Measurements from ENCODE around the gene NALCN.

Gene NALCN

DNA sequence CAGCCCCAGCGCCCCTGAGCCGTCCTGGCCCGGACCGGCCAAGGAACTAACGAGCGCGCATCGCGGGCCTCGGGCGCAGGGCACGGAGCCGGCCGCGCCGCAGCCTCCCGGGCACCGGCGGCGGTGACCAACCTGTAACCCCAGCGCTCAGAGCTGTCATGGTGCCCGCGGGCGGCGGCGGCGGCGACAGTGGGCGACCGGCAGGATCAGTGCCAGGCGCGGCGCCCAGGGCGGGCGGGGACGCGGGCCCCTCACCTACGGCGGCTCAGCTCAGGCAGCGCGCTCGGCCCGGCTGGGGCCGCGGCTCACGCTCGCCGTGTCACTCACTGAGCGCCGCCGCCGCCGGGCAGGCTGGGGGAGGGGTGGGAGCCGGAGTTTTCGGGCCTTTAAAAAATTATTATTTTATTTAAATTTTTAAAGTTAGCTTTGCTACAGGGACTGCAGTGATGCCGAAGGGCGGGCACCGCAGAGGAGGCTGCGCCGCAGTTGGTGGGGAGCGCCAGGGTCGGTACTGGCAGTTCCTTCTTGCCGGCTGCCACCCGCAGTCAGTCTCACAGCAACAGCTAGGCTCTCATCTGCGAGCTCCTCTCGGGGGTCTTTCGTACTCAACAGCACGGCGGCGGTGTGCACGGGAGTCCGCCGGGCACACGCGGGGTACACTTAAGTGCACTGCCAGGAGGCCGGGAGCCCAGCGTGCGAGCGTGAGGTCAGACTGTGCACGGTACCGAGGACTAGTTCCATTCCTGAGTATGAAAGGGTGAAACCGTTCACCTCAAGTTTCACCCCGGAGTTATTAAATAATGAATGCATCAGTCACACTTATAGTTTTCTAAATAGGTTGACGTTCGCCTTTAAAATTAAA, at the start of gene NALCN:
Gene NALCN, minus strand, starts transcription at position 328 of the 862 bp plus-strand sequence. CDS start 17,382 bp downstream, outside the sequence.
- DNase-seq: no peak

DNA sequence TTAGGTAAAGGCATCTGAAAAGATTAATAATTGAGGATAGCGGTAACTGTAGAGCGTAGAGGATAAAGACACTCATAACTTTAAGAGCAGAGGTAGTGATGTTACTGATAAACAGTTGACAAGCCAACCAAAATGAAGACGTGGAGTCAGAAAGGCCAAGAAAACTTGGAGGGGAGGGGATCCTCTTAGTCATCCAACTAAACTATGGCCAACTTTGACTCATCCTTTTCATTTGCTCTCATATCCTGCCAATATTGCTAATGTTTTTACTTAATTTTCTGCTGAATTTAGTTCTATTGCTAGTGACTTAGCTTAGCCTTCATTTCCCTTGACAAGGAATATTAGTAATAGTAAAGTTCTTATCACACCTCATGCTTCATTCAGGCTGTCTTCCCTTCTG, 49.6 kb upstream of the NALCN start:
- DNase-seq: no peak

- DNase-seq: no peak
These were observed 40.9 kb upstream of the NALCN start for GRCh38 chr13:101457176-101457575.

DNA sequence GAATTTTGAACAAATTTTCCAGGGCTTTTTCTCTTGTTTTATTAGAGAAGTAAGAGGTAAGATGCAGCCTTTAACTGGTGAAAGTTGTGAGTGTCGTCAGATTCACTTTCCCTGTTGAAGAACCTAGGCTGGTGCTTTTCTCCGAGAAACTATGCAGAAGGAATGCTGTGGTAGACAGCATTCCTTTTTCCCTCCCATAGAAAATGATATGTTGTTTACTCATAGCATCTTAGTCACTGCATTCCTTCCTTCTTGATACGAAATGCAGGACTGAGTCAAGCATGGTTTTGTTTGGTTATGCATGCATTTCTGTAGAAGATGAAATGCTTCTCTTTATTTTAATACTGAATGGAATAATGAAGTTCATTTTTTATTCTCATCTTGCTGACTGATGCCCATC, 39.6 kb upstream of the NALCN start:
- no peak for DNase-seq

GRCh38 chr13:101454767-101455166, 38.5 kb upstream of the NALCN start:
- no peak for DNase-seq

DNA sequence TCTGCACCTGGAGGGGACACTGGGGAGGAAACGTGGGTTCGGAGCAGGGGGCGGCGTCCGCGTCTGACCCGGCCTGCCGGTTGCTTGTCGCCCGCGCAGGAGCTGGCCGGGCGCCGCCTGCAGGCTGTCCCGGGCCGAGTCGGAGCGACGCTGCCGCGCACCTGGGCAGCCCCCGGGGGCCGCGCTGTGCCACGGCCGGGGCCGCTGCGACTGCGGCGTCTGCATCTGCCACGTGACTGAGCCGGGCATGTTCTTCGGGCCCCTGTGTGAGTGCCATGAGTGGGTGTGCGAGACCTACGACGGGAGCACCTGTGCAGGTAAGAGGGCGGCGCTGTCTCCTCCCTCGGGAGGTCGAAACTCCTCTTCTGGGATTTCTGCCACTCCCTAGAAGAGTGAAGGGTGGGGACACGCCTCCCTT, 37.5 kb upstream of the NALCN start:
- DNase-seq: no peak

DNA sequence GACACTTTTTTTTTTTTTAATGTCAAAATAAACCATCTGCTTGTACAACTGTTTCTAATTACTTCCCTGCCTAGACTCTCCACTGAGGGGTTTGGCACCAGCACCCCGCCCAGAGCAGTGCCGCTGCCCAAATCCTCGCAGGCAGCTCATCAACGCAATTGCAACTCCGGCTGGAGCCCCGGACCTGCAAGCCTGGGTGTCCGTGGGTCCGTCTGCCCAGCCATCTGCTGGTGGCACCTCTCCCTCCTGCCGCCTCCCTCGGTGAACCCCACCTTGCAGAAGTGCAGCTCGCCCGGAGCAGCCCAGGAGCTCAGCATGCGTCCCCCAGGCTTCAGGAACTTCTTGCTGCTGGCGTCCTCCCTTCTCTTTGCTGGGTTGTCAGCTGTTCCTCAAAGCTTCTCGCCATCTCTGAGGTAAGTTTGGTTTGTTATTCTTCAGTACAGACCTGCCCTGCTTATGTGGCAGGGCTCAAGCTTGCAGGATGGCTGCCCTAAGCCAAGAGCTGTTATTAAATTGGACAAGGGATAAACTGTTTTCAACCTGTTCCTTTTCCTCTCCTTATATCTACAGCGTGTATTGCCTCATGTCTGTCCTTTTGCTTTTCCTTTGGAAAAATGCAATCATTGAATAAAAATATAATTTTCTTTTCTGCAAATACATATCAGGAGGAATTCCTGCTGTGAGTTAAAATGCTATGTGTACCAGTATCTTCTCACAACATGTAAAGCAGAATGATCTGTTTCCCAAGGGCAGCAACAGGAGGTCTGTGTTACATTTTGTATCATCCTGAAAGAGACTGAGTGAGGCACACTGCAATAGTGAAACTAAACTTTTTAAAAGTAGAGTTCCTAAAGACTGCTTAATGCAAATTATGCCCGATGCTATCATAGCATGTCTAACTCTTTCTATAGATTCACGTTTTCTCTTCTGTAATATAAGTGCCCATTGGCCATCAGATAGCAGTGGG, 36.5 kb upstream of the NALCN start, which contains the start of gene ITGBL1:
Gene ITGBL1, plus strand, starts transcription at position 157 of the 967 bp plus-strand sequence. Its CDS starts 159 bp downstream, at position 316.
- DNase-seq: no peak

DNA sequence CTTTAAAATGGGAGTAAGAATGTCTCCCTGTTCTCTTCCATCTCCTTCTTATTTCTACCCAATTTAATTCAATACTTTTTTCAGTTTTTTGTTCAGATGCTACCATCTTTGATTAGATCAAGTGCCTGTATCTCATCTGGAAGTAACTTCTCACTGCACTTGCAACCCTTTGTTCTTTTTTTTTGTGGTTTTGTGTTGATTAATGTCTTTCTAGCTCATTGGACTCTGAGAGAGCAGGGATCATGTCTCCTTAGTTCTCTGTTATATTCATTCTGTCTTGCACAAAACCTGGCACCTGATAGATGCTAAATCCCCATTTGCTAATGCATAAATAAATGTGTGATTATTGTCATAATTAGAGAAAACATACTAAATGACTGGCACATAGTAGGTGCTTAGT, 35.3 kb upstream of the NALCN start:
- DNase-seq: no peak

DNA sequence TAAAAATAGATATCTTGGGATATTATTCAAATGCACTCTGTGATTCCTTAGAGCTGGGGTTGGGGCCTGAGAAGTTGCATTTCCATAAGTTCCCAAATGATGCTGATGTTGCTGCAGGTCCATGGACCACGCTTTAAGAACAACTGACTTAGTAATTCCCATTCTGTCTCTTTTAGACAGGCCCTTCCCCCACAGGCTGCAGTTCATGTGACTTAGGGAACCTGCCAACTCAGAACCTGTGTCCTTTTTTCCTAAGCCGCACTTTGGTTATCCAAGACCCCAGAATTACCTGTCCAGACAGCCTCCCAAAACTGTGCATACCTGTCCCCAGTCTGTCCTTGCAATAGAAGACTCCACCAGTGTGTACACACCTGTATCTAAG, 34.4 kb upstream of the NALCN start:
- DNase-seq: no peak

DNA sequence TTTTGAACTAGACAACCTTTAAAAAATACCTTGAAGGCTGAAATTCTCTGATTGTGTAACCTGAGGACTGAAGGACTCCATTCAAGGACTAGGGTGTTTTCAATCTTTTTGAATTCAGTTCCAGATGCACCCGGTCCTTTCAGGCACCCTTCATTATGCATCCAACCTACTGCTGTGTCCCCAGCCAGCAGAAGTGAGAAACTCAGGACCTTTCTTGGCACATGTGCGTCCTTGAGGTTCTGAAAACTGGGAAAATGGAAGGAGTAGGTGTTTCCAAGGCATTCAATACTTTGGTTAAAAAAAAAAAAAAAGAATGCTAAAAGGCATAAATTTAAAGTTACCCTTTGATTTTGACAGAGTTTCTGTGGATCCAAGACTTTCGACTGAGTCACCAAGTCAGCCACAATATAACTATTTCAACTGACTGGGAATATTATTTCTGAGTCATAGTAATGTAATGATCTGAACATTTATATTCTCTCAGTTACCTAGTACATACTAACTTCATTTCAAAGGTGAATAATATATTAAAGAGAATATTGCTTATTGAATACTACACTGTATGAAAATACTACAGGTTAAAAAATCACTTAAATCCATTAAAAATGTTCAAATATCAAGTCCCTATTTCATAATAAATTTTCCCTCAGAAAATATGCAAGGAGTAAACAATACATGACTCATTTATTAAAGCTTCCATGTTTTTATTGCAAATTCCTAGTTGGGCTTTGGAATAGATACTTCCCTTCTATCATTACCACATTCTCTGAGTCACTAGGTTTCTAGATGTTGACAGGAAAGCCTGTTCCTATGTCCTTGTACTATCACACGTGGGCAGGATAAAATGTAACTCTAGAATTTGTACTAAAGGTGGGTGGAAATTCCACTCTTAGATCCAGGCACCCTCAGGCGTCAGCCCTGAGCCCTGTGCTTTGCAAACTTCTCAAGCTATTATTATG, 33.8 kb upstream of the NALCN start:
- no peak for DNase-seq

DNA sequence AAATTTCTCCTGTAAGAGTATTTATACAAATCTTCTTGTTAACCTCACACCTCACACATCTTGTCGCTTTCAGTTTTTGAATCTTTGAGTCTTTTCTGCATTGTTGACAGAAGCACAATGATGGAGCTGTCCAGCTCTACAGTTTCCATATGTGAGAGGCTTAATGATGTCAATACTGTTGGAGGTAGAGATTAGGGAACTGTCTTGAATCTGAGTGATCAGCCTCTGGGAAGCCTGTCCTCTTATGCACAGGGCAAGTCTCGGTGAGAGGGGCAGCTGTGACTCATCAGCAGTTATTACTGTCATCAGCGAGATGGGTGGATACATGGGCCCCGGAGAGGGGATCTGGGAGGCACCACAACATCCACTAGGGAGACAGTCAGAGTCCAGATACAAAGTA, 31.5 kb upstream of the NALCN start:
- DNase-seq: no peak

DNA sequence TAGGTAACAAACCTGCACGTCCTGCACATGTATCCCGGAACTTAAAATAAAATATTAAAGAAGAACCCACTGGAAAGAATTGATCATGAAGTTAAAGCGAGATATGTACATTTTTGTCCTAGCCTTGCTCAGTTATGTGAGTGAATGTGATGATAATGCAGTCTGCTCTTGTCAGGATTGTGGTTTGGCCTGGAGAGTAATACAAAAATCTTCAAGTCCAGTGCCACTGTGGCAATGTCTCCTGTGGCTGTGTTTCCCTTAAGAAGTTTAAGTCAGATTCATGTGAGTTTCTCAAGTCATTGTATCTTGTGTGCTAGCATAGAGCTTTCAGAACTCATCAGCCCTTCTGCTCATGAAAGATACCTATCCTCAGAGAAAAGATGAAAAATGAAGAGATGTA, 18.2 kb upstream of the NALCN start:
- no peak for DNase-seq

DNA sequence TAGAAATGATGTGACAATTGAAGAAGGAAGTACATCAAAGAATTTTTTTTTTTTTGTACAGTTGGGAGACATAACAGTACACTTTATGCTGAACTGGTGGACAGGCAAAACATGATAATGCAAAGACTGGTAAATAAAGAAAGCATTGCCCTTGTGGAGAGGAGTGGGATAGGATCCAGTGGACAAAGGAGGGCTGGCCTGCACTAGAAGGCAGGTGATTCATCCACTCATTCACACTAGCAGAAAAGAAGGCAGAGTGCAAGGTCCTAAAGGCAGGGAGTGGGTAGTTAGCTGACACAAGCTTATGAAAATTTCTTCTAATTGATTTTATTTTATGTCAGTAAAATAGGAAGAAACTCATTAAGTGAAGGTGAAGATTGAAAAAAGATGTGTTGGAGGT, 17.6 kb upstream of the NALCN start:
- DNase-seq: no peak

- DNase-seq: no peak
These were observed 13.4 kb upstream of the NALCN start for GRCh38 chr13:101429733-101430132.

- DNase-seq: no peak
These were observed 9.3 kb upstream of the NALCN start for GRCh38 chr13:101425623-101426022.

DNA sequence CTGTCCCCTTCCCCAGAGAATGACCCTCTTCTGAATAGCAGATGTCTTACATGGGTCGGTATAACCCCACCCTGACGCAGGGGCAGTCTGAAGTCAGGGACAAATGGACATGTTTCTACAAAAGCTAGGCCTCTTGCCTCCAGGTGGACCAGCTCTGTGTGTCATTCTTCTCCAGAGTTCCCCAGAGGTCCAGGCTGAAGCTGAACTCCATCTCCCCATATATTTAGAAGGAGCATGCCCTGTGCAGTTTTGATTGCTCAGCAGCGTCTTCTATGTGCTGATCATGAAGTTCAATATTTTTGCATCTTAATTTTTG, 8.8 kb upstream of the NALCN start:
- DNase-seq: no peak

DNA sequence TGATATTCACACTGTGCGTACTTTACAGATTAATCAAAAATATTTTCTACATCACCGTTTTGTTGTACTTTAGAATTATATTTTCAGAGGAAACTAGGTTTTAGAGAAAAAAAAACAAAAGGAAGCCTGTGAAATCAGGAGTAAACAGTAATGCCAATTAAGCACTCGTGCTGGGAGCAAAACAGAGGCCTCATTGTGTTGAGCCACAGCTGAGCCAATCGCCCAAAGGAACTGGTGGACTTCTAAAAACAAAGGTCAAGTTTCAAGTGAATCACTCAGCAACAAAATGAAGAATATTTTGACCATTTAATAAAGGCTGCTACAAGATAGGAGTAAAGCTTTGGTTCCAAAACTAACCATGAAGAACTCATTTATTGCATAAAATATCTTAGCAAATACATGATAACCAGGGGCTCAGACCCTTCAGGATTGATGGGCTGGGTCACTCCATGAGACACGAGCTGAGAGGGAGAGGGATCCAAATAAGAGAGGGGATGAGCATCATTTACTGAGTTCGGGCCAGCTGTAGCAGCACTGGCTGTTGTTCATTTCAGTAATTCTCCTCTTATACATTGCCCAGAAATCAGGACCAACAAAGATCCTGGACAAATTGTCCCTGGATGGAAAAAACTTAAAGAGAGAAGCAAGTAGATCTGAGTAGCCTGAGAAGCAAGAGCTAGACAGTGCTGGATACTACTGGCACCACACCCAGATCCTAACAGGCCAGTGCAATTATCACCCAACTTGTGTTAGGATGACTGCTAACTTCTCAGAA, 8.3 kb upstream of the NALCN start:
- no peak for DNase-seq

GRCh38 chr13:101423872-101424271, 7.6 kb upstream of the NALCN start:
- no peak for DNase-seq

- no peak for DNase-seq
These were observed 1.2 kb upstream of the NALCN start for GRCh38 chr13:101417501-101417900.

DNA sequence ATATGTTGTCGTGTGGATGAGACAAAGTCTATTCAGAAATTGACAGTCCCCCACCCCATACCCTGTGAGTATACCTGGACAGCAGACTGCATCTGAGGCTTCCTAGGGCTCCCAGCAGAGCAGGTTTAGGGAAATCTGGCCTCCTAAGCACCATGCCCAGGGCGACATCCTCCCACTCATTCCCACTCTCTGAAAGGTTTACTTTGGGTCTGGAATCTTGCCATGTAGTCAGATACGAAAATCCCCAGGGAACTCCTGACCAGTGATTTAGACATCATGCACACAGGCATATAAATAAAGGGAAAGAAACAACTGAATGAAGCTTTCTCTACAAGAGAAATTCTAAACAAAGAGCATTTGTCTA, 717 bp upstream of the NALCN start:
- DNase-seq: no peak

DNA sequence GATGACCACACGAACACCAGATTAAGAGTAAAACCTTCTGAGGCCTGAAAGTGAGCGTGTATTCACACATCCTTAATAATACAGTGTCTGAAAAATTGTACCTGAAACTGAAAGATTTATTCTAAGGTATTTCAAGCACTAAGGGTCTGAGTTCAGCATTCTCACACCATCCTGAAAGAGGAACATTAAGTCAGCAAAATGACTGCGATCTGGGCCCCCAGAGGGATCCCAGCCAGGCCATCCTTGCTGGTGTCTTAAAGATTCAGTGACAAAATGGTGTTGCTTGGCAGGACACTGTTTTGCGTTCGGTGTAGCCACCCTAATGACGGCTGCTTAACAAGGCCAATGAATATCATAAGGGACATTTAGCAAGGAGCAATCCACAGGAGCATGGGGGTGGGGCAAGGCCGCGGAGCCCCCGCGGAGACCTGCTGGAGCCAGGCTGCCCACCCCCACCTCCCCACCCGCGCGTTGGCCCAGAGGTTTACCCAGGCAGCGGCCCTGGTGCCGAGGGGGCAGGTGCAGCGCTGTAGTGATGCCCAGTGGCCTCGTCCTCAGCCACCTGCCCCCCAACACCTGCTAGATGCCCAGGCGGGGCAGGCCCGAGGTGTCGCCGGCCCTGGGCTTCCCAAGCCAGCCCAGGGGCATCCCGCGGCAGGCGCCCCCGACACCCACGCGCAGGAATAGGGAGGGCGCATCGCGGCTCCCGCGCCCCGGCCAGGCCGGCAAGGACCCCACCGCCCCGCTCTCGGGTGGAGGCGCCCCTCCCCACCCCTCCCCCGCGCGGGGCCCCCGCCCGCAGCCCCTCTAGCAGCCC, 742 bp downstream of the NALCN start:
- no peak for DNase-seq

Measured in GDM1 (cell line).